HG03108 (cell line): ENCODE results near the gene SP5.
"Not testable (repeated sequence)": the region's sequence is repeated elsewhere in the genome, so short reads cannot be mapped to it uniquely, and the experiment has no call there.

Experiments used
- ATAC-seq: cut with Tn5 transposase; IDR thresholded peaks from one replicate; pipeline ENCODE4 v1.9.1; 2021; ENCODE audit warnings: moderate library complexity; ENCODE audit not compliant: unreplicated experiment

Gene SP5

GRCh38 chr2:170710609-170710979 lies 4.5 kb upstream of the SP5 start:
- no peak for ATAC-seq

GRCh38 chr2:170711196-170711773 lies 3.9 kb upstream of the SP5 start:
- ATAC-seq = no peak

- no peak for ATAC-seq
Measured at GRCh38 chr2:170711774-170712652, 3.1 kb upstream of the SP5 start.

- ATAC-seq = no peak
Measured at GRCh38 chr2:170712653-170713542, 2.2 kb upstream of the SP5 start.

GRCh38 chr2:170713543-170714380 lies 1.4 kb upstream of the SP5 start:
- ATAC-seq = no peak

- no peak for ATAC-seq
Measured at GRCh38 chr2:170714381-170715061, 616 bp upstream of the SP5 start.

GRCh38 chr2:170715932-170716777 lies 1.0 kb downstream of the SP5 start:
- ATAC-seq = no peak

GRCh38 chr2:170716851-170717598 lies 1.9 kb downstream of the SP5 start:
- ATAC-seq = no peak

GRCh38 chr2:170717599-170717963 lies 2.4 kb downstream of the SP5 start:
- ATAC-seq = no peak

GRCh38 chr2:170717991-170718589 lies 3.0 kb downstream of the SP5 start:
- no peak for ATAC-seq

GRCh38 chr2:170719810-170720209 lies 4.7 kb downstream of the SP5 start:
- ATAC-seq = no peak

- ATAC-seq = no peak
Measured at GRCh38 chr2:170721678-170722077, 6.5 kb downstream of the SP5 start.

GRCh38 chr2:170722301-170722700 lies 7.2 kb downstream of the SP5 start:
- ATAC-seq = no peak

- ATAC-seq = no peak
Measured at GRCh38 chr2:170723446-170723958, 8.4 kb downstream of the SP5 start.

GRCh38 chr2:170733798-170734600 lies 18.9 kb downstream of the SP5 start:
- no peak for ATAC-seq

- not testable (repeated sequence) for ATAC-seq
Measured at GRCh38 chr2:170734601-170735000, 19.5 kb downstream of the SP5 start.

GRCh38 chr2:170736628-170737027 lies 21.5 kb downstream of the SP5 start:
- ATAC-seq = no peak
